Natural killer cell (primary cell): ENCODE results near the gene MNX1. TPM values are rescaled to one million over a fixed set of nuclear protein-coding genes. Genes with fewer than 3 reads are reported as not detected.

Experiments
- ATAC-seq, 3 donors: fragments of 150-1000 bp in 2 of 3; fragments of 200-7000 bp in 1 of 3; cut with Tn5 transposase; 1 replicate in 1 of 3; 2 replicates in 2 of 3; pipeline ENCODE4 v1.10.0; 2021; ENCODE audit warnings: mild to moderate bottlenecking in 2 of 3, moderate library complexity in 2 of 3
- DNase-seq, 2 donors: peaks; one replicate each; pipeline versions ENCODE4 v3.0.0 to v3.0.0-alpha.2; 2013 to 2021; ENCODE audit warnings: mixed read lengths in 1 of 2
- H3K27ac ChIP-seq: one replicate; pipeline ENCODE4 v1.5.1; 2013; ENCODE audit warnings: mild to moderate bottlenecking, low read length
- H3K27me3 ChIP-seq: one replicate; pipeline ENCODE4 v1.6.1; 2013; ENCODE audit warnings: low read length; ENCODE audit not compliant: control insufficient read depth, insufficient read depth
- H3K36me3 ChIP-seq: one replicate; pipeline ENCODE4 v1.6.1; 2013; ENCODE audit warnings: low read length; ENCODE audit not compliant: control insufficient read depth, insufficient read depth
- H3K4me1 ChIP-seq: one replicate; pipeline ENCODE4 v1.6.1; 2013; ENCODE audit warnings: low read length; ENCODE audit not compliant: control insufficient read depth, insufficient read depth
- H3K4me3 ChIP-seq: one replicate; pipeline ENCODE4 v1.5.1; 2013; ENCODE audit warnings: low read length
- H3K9me3 ChIP-seq: one replicate; pipeline ENCODE4 v1.6.1; 2013; ENCODE audit warnings: low read length; ENCODE audit not compliant: control insufficient read depth, insufficient read depth
- H3K27ac Mint-ChIP-seq, 2 donors: one replicate each; pipeline ENCODE4 v1.8.0; 2022; ENCODE audit warnings: mild to moderate bottlenecking in 2 of 2, mixed read lengths in 2 of 2, moderate library complexity in 1 of 2
- H3K27me3 Mint-ChIP-seq, 2 donors: one replicate each; pipeline ENCODE4 v1.8.0; 2022; ENCODE audit warnings: low read depth in 2 of 2, mixed read lengths in 2 of 2
- H3K36me3 Mint-ChIP-seq: one replicate; pipeline ENCODE4 v1.8.0; 2022; ENCODE audit warnings: mixed read lengths
- H3K4me1 Mint-ChIP-seq, 2 donors: one replicate each; pipeline ENCODE4 v1.8.0; 2022; ENCODE audit warnings: mixed read lengths in 2 of 2
- H3K4me3 Mint-ChIP-seq: one replicate; pipeline ENCODE4 v1.8.0; 2022; ENCODE audit warnings: mild to moderate bottlenecking, moderate library complexity, mixed read lengths
- H3K9me3 Mint-ChIP-seq, 2 donors: one replicate each; pipeline ENCODE4 v1.8.0; 2022; ENCODE audit warnings: mixed read lengths in 2 of 2
- WGBS: methylation state at CpG from one replicate; pipeline ENCODE4 v1.1.7; 2013; ENCODE audit warnings: missing lambda C conversion rate; ENCODE audit not compliant: insufficient coverage; 5-methylcytosine and 5-hydroxymethylcytosine counted together
- intact Hi-C: fragments of 100-400 bp; cut with micrococcal nuclease; formaldehyde crosslinking; loops from one replicate; pipeline ENCODE4 v1.14.2; 2022
- total RNA-seq, 4 donors: library from RNA; stranded (reverse); fragments of 120-200 nt in 1 of 4; gene quantifications; one replicate each; pipeline versions ENCODE4 v1.2.3 to v1.2.4, GENCODE V29; 2013 to 2022
- TF ChIP-seq, protein P1 (sequence below): fragments of 200-600 bp; IDR thresholded peaks from one replicate; pipeline ENCODE4 v1.8.0; 2022; ENCODE audit warnings: antibody characterized with exemption

The MNX1 gene
- total RNA-seq, 3 donors from 2014 or later (not counting 1 experiment from before 2014, with no cell fraction given): not detected

DNA sequence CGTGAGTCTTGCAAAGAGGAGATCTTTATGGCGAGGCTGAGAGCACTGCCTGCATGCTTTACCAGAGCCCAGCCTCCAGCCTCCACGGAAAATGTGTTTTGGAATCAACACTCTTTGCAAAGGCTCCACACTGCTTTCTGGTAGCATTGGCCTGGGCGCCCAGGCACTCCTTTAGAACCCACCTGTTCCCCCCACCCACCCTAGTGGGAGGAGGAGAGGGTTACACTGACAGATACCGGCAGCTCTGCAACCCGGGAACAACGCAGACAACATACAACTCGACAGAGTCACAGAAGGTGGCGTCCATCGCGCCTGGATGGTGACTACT is 5.5 kb upstream of the MNX1 start:
- DNase-seq (no peak), ATAC-seq (no peak)
- intact Hi-C loops: no loop called here
- Histone ChIP-seq H3K27me3 (peaks cover 76% of the 10 kb centered on the region), H3K27ac (no peak overlapping the region), H3K9me3 (no peaks in the 10 kb centered on the region), H3K36me3 (no peaks in the 10 kb centered on the region), H3K4me1 (peaks cover 22% of the 10 kb centered on the region), H3K4me3 (no peak overlapping the region)
- no peaks in the 10 kb centered on the region for H3K36me3 Mint-ChIP-seq
- H3K4me1 Mint-ChIP-seq: no peaks in the 10 kb centered on the region
- no peaks in the 10 kb centered on the region for H3K9me3 Mint-ChIP-seq
- WGBS: 8% methylated on average over 10 of the region's 11 CpGs
- no peak overlapping the region for H3K27ac Mint-ChIP-seq
- no peak overlapping the region for H3K4me3 Mint-ChIP-seq
- H3K27me3 Mint-ChIP-seq: peaks cover 55 to 63% of the 10 kb centered on the region in 2 donors
- TF ChIP-seq, protein P1, sequence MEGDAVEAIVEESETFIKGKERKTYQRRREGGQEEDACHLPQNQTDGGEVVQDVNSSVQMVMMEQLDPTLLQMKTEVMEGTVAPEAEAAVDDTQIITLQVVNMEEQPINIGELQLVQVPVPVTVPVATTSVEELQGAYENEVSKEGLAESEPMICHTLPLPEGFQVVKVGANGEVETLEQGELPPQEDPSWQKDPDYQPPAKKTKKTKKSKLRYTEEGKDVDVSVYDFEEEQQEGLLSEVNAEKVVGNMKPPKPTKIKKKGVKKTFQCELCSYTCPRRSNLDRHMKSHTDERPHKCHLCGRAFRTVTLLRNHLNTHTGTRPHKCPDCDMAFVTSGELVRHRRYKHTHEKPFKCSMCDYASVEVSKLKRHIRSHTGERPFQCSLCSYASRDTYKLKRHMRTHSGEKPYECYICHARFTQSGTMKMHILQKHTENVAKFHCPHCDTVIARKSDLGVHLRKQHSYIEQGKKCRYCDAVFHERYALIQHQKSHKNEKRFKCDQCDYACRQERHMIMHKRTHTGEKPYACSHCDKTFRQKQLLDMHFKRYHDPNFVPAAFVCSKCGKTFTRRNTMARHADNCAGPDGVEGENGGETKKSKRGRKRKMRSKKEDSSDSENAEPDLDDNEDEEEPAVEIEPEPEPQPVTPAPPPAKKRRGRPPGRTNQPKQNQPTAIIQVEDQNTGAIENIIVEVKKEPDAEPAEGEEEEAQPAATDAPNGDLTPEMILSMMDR: no peak

DNA sequence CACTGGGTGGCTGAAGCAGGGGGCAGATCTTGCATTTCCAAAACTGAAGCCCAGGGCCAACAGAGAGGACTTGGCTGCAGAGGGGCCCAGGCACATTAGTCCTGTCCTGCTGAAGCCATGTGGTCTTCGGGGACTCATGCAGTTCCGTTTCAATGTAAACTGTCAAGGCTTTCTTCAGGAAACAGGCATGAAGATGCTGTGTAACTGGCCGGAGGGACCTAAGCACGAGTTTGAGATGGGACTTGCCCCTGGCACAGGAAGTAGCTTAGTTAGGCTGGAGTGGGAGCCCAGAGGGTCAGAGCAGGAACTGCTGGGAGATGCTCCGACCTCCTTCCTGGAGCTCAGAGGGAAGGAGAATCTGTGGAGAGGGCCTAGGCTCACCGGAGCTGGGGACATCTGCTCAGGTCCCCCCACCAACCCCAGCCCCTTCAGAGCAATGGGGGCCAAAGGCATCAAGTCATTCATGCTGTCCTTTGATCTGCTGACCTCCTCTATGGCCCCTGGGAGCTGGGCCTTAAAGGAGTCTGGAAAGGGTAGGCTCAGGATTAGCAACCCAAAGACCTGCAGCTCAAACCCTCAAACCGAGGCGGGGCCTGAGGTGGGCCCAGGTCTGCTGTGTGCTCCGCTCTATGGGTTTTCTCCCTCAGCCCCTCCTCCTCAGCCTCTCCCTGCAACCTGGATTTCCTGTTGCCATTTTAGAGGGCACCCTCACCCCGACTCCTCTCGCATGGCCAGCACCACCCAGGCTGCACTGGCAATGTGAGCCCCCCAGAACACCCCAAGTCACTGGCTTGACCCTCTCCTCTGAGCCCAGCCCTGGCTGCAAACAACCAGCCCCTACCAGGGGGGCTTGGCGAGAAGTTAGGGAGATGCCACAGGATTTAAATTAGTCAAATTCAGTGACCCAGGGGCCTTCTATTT is 4.4 kb upstream of the MNX1 start:
- Histone ChIP-seq H3K27me3 (peaks cover 68% of the 10 kb centered on the region), H3K36me3 (no peaks in the 10 kb centered on the region), H3K4me1 (peaks cover 23% of the 10 kb centered on the region), H3K27ac (no peak overlapping the region), H3K4me3 (no peak overlapping the region), H3K9me3 (no peaks in the 10 kb centered on the region)
- ATAC-seq: no peak
- H3K27me3 Mint-ChIP-seq: peaks cover 53 to 63% of the 10 kb centered on the region in 2 donors
- H3K27ac Mint-ChIP-seq: no peak overlapping the region
- H3K4me1 Mint-ChIP-seq: no peaks in the 10 kb centered on the region
- 27% methylated on average over 12 of the region's 12 CpGs for WGBS
- TF ChIP-seq, protein P1: no peak
- no peaks in the 10 kb centered on the region for H3K36me3 Mint-ChIP-seq
- intact Hi-C loops: no loop called here
- no peak for DNase-seq
- no peak overlapping the region for H3K4me3 Mint-ChIP-seq
- H3K9me3 Mint-ChIP-seq: no peaks in the 10 kb centered on the region

DNA sequence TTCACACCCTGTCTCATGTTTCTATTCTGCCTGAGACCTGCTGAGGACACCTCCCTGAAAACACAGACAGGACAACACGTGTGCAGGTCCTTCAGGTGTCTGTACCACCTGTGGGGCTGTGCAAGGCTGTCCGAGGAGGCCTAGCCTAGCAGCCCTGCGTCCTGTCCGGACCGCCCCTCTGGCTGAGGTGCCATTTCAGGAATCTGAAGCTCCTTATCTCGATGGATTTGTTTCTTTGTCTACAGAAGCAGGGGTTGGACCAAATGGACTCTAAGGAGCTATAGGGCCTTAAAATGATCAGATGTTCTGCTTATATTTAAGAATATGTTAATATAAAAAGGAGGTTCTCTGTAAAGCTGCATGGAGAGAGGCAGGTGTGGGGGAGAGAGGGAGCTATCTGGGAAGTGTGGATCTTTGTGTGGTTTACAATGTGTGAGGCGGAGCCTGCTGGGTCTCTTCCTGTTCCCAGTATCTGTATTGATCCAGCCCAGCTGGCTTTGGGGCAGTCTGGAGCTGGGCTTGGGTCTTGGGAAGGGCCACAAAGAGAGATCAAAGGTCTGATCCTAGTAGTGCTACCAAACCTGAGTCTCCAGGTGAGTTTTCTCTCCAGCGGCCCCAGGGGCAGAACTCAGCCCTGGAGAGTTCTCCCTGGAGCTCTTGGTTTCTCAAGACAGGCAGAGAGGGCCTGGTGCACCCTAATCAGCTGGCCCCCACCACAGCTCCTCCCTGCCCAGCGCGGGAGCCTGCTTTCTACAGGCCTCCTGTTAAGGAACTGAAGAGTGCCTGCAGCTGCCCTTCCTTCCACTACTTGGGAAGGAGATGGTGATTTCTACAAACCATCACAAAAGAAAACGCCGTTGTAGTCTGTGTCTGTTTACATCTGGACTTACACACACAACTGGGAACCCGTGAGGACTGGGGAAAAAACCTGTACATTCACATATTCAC is 3.4 kb upstream of the MNX1 start:
- no peaks in the 10 kb centered on the region for H3K9me3 ChIP-seq
- H3K4me3 Mint-ChIP-seq: no peak overlapping the region
- peaks cover 60% of the 10 kb centered on the region for H3K27me3 ChIP-seq
- H3K27ac ChIP-seq: no peak overlapping the region
- peaks cover 0 to 5% of the 10 kb centered on the region in 2 donors for H3K4me1 Mint-ChIP-seq
- no peaks in the 10 kb centered on the region for H3K36me3 ChIP-seq
- peaks cover 18% of the 10 kb centered on the region for H3K4me1 ChIP-seq
- no peak overlapping the region for H3K27ac Mint-ChIP-seq
- no peak for DNase-seq
- intact Hi-C loops: no loop called here
- ATAC-seq: no peak
- TF ChIP-seq, protein P1: no peak
- H3K9me3 Mint-ChIP-seq: no peaks in the 10 kb centered on the region
- no peaks in the 10 kb centered on the region for H3K36me3 Mint-ChIP-seq
- H3K27me3 Mint-ChIP-seq: peaks cover 56 to 64% of the 10 kb centered on the region in 2 donors
- H3K4me3 ChIP-seq: no peak overlapping the region
- WGBS: 26% methylated on average over 13 of the region's 13 CpGs
